Immature natural killer cell (primary cell): ENCODE data around the gene SYT1. TPM values are rescaled to one million over a fixed set of nuclear protein-coding genes. Genes with fewer than 3 reads are reported as not detected.
"Not testable (repeated sequence)": the region's sequence is repeated elsewhere in the genome, so short reads cannot be mapped to it uniquely, and the experiment has no call there.

Experiments
- DNase-seq, 3 donors: peaks; one replicate each; pipeline ENCODE4 v3.0.0; 2022; ENCODE audit warnings: mixed read lengths in 1 of 3
- H3K27ac Mint-ChIP-seq, 6 donors: one replicate each; pipeline ENCODE4 v1.8.0; 2020; ENCODE audit warnings: mixed read lengths in 6 of 6, mild to moderate bottlenecking in 5 of 6, inconsistent platforms in 4 of 6, moderate library complexity in 3 of 6
- H3K27me3 Mint-ChIP-seq, 3 donors: one replicate each; pipeline ENCODE4 v1.8.0; 2020 to 2021; ENCODE audit warnings: low read depth in 3 of 3, mild to moderate bottlenecking in 3 of 3, mixed read lengths in 3 of 3, moderate library complexity in 3 of 3, inconsistent platforms in 1 of 3
- H3K36me3 Mint-ChIP-seq, 3 donors: one replicate each; pipeline ENCODE4 v1.8.0; 2020; ENCODE audit warnings: mixed read lengths in 3 of 3, inconsistent platforms in 2 of 3, mild to moderate bottlenecking in 2 of 3
- H3K4me1 Mint-ChIP-seq, 2 donors: one replicate each; pipeline ENCODE4 v1.8.0; 2020; ENCODE audit warnings: inconsistent platforms in 2 of 2, mild to moderate bottlenecking in 2 of 2, mixed read lengths in 2 of 2, moderate library complexity in 1 of 2
- H3K4me3 Mint-ChIP-seq, 5 donors: one replicate each; pipeline ENCODE4 v1.8.0; 2020; ENCODE audit warnings: mild to moderate bottlenecking in 5 of 5, mixed read lengths in 5 of 5, inconsistent platforms in 3 of 5, moderate library complexity in 3 of 5
- H3K9me3 Mint-ChIP-seq, 6 donors: one replicate each; pipeline ENCODE4 v1.8.0; 2020; ENCODE audit warnings: mild to moderate bottlenecking in 6 of 6, mixed read lengths in 6 of 6, inconsistent platforms in 4 of 6, moderate library complexity in 3 of 6
- polyA plus RNA-seq, 3 donors: library from polyadenylated mRNA; unstranded; fragments of 300-500 nt; fragmentation: Illumina TruSeq; gene quantifications; one replicate each; pipeline ENCODE4 v1.2.3, GENCODE V29; 2021

The SYT1 gene
- not detected for polyA plus RNA-seq

DNA sequence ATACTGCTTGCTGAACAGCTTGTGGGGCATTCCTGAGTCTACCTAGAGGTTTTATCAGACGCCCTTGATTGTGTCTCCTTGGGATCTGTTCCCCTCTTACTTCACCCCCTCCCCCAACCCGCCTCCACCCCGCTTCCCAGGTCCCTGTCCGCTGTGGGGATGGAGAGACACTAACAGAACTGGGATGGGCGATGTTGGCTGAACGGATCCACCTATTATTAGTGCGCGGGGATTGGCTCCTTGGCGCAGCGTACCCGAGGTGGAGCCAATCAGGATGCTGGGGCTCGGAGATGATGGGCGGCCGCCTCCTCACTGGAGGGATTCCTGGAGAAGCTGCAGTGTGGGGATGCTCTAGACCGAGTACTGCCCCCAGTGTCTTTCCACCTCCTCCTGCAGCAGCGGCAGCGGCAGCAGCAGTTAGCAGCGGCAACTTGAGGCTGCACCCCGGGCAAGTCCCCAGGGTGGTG is at the start of gene SYT1:
Gene SYT1, plus strand, starts transcription at position 372 of the 467 bp plus-strand sequence.
- Mint-ChIP-seq H3K36me3 (no peaks in the 10 kb centered on the region), H3K9me3 (peaks cover 4 to 27% (median 11%) of the 10 kb centered on the region in 6 donors), H3K4me3 (peak within 1 kb of the TSS in 2 of 5 donors; percentile 13 to 41), H3K27me3 (peaks cover 0 to 7% (median 0%) of the 10 kb centered on the region in 3 donors), H3K27ac (no peak within 1 kb of the TSS), H3K4me1 (no peaks in the 10 kb centered on the region)
- DNase-seq: no peak

DNA sequence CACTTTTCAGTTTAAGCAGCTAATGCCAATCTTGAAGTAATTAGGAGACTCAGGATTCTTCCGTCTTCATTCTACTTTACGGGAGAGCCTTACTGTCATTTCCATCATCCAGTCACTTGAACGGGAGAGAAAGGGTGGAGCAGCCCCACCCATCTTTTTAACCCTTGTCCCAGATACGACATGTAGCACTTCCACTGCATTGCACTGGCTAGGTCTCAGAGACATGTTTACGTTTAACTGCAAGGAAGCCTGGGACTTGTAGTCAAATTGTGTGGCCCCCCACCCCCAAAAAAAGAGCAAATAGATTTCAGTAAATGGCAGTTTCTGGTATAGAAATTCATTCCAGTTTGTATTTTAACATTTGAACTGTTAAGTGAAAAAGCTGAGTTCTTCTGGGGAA is 46.1 kb upstream of the SYT1 start:
- H3K4me3 Mint-ChIP-seq: no peak overlapping the region
- H3K36me3 Mint-ChIP-seq: no peaks in the 10 kb centered on the region
- H3K27me3 Mint-ChIP-seq: peaks cover 0 to 1% (median 0%) of the 10 kb centered on the region in 3 donors
- H3K9me3 Mint-ChIP-seq: peaks cover 2 to 31% (median 14%) of the 10 kb centered on the region in 6 donors
- H3K27ac Mint-ChIP-seq: no peak overlapping the region
- DNase-seq: no peak
- no peaks in the 10 kb centered on the region for H3K4me1 Mint-ChIP-seq

DNA sequence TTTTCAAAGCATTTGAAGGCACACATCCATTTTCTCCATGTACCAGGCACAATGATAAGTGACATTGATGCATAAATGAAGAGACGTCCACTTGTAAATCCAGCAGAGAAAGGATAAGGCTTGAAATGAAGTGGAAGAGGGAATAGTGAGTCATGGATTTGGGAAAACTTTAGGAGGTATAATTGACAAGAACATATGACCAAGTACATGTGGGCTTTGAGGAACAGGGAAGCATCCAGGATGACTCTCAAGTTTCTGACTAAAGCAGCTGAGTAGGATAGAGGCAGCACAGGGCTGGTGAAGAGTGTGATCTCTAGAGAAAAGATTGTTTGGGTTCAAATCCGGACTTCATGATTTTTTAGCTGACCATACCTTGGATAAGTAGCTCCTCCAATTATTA is 43.6 kb upstream of the SYT1 start:
- DNase-seq: no peak
- Mint-ChIP-seq H3K36me3 (no peaks in the 10 kb centered on the region), H3K4me3 (no peak overlapping the region), H3K27me3 (peaks cover 0 to 1% (median 0%) of the 10 kb centered on the region in 3 donors), H3K4me1 (no peaks in the 10 kb centered on the region), H3K9me3 (peaks cover 0 to 34% (median 10%) of the 10 kb centered on the region in 6 donors), H3K27ac (no peak overlapping the region)

DNA sequence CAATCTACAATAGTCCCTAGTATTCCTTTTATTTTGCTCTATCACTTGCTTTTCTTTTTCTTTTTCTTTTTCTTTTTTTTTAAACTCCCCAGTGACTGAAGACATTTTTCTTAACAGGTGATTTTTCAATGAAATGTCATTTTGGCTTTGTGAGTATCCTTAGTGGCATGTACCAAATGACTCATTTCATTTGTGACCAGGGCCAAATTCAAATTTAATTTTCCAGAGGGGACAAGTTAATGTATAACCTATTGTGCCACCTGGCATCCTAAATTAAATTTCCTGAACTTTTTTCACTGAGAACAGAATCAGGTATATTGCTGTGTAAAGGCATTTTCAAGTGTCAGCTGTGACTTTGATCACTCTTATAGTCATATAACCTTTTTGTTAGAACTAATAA is 39.7 kb upstream of the SYT1 start:
- H3K36me3 Mint-ChIP-seq: no peaks in the 10 kb centered on the region
- DNase-seq: no peak
- H3K27ac Mint-ChIP-seq: no peak overlapping the region
- H3K4me3 Mint-ChIP-seq: no peak overlapping the region
- peaks cover 0 to 3% (median 0%) of the 10 kb centered on the region in 3 donors for H3K27me3 Mint-ChIP-seq
- H3K4me1 Mint-ChIP-seq: no peaks in the 10 kb centered on the region
- peaks cover 0 to 43% (median 12%) of the 10 kb centered on the region in 6 donors for H3K9me3 Mint-ChIP-seq

DNA sequence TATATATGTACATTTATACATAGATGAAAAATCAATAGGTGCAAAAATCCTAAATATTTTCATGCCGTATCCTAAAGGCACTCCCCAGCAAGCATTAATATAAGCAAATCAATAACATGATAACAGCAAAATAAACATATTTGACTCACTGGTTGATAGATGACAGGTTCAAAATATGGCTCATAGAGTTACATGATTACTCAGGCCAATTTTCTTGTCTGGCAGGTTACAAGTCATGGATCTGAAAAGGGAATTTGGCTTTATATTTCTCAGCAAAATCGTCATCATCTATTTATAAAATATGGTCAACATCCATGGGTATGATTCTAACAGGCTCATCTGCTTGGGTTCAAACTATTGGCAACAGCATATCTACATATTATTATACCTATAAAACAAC is 34.9 kb upstream of the SYT1 start:
- H3K27me3 Mint-ChIP-seq: peaks cover 0 to 3% (median 0%) of the 10 kb centered on the region in 3 donors
- H3K36me3 Mint-ChIP-seq: no peaks in the 10 kb centered on the region
- no peak overlapping the region for H3K27ac Mint-ChIP-seq
- H3K9me3 Mint-ChIP-seq: peaks cover 3 to 31% (median 13%) of the 10 kb centered on the region in 6 donors
- no peak overlapping the region for H3K4me3 Mint-ChIP-seq
- no peak for DNase-seq
- no peaks in the 10 kb centered on the region for H3K4me1 Mint-ChIP-seq

DNA sequence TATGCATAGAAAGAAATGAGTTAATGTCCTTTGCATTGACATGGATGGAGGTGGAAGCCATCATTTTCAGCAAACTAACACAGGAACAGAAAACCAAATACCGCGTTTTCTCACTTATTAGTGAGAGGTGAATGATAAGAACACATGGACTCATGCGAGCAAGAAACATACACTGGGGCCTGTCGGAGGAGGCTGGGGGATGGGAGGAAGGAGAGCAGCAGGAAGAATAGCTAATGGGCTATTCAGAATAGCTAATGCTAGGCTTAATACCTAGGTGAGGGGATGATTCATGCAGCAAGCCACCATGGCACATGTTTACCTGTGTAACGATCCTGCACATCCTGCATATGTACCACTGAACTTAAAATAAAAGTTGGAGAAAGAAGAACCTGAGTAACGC is 29.1 kb upstream of the SYT1 start:
- Mint-ChIP-seq H3K27ac (no peak overlapping the region), H3K27me3 (no peaks in the 10 kb centered on the region), H3K4me3 (no peak overlapping the region), H3K4me1 (no peaks in the 10 kb centered on the region), H3K9me3 (peaks cover 2 to 26% (median 9%) of the 10 kb centered on the region in 6 donors), H3K36me3 (no peaks in the 10 kb centered on the region)
- no peak for DNase-seq

DNA sequence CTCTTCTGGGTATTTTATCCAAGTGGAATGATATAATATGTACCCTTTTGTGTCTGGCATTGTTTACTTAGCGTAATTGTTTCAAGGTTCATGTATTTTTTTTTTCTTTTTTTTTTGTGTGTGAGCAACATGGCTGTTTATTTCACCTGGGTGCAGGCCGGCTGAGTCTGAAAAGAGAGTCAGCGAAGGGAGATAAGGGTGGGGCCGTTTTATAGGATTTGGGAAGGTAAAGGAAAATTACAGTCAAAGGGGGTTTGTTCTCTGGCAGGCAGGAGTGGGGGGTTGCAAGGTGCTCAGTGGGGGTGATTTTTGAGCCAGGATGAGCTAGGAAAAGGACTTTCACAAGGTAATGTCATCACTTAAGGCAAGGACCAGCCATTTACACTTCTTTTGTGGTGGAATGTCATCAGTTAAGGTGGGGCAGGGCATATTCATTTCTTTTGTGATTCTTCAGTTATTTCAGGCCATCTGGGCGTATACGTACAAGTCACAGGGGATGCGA is 24.0 kb upstream of the SYT1 start:
- not testable (repeated sequence) for H3K4me3 Mint-ChIP-seq, DNase-seq, H3K36me3 Mint-ChIP-seq, H3K27ac Mint-ChIP-seq, H3K27me3 Mint-ChIP-seq, H3K4me1 Mint-ChIP-seq
- peaks cover 9 to 31% (median 12%) of the 10 kb centered on the region in 6 donors for H3K9me3 Mint-ChIP-seq

DNA sequence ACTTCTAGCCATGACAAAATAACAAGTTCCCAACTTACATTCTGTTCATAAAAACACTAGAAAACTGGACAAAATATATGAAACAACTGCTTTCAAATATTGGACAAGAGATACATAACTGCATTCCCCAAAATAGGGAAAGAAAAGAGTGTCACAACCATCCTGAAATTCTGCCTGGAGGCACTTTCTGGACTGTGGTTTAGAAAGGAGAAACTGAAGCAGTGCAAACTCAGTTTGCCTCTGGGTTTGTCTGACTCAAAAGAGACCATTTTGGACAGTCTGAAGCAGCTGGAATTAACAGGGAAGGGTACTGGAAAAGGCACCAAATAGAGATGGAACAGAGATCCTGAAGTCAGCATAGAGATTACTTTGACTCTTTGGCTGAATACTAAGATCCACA is 11.3 kb upstream of the SYT1 start:
- no peak overlapping the region for H3K4me3 Mint-ChIP-seq
- H3K36me3 Mint-ChIP-seq: no peaks in the 10 kb centered on the region
- H3K4me1 Mint-ChIP-seq: no peaks in the 10 kb centered on the region
- peaks cover 0 to 1% (median 0%) of the 10 kb centered on the region in 3 donors for H3K27me3 Mint-ChIP-seq
- H3K9me3 Mint-ChIP-seq: peaks cover 4 to 24% (median 13%) of the 10 kb centered on the region in 6 donors
- DNase-seq: no peak
- H3K27ac Mint-ChIP-seq: no peak overlapping the region

DNA sequence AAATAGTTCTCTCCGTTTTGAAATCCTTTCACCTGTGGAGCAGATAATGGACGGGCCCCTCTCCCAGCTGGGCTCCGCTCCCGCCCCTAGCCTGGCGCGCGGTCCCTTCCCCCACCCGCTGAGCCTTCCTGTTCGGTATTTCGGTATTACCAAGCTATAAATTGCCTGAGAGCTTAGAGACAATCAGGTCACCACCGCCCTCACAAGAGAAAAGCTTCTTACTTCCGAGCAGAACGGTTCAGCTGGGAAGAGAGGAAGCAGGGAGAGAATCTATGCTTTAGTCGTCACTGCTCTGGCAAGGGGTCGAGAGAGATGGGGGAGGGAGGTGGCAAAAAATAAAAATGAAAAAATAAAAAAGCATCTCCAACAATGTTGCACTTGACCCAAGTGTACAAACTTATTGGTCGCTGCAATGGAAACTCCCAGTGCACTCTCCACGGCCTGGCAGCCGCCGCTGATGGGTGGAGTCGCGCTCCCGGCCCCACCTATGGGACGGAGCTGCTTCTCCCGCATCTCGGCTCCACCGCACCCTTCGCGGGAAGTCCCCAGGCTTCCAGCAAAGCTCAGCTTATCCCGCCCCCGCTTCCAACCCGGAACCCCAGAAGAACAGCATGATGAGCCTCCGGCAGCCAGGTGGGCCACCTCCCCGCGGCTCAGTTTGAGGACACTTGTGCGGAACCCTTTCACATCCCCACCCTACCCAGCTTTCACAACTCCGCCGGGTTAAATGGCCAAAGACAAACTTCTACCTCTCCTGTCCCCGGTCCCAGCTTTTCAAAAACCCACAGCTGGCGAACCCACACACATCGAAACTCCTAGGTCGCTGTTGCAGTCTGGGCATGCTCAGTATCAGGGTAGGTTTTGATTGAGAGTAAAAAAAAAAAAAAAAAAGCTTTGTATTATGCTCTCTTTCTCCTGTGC is 832 bp upstream of the SYT1 start:
- H3K27ac Mint-ChIP-seq: no peak overlapping the region
- DNase-seq: no peak
- no peaks in the 10 kb centered on the region for H3K36me3 Mint-ChIP-seq
- H3K9me3 Mint-ChIP-seq: peaks cover 6 to 30% (median 11%) of the 10 kb centered on the region in 6 donors
- H3K4me3 Mint-ChIP-seq: peak overlapping the region in 2 of 5 donors; percentile 13 to 41
- H3K4me1 Mint-ChIP-seq: no peaks in the 10 kb centered on the region
- peaks cover 0 to 7% (median 0%) of the 10 kb centered on the region in 3 donors for H3K27me3 Mint-ChIP-seq

DNA sequence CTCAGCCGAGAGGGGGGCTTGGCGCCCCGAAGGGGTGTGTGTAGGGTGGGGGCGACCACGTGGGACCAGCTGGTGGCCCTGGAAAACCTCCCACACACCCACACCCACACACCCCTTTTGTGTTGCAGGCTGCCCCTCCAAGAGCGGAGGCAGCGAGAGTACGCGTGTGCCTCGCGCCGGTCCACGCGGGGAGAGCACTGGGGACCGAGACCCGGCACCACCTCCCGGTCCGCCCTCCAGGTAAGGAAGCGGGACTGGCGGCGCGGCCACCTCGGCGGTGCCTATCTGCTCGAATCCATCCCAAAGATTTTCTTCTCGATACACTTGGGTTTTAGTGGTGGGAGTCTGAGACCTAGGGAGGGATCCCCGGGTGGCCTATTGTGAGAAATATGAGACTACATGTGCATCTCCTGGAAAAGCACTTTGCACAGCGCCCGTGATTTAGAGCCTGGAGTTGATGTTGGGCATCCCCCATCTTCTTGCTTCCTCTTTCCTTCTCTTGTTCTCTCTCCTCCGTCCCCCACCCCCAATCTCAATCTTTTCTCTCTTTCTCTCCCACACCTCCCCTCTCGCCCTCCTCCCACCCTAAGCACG is 393 bp downstream of the SYT1 start:
- Mint-ChIP-seq H3K4me3 (no peak overlapping the region), H3K9me3 (peaks cover 4 to 23% (median 11%) of the 10 kb centered on the region in 6 donors), H3K4me1 (no peaks in the 10 kb centered on the region), H3K27me3 (peaks cover 0 to 7% (median 0%) of the 10 kb centered on the region in 3 donors), H3K36me3 (no peaks in the 10 kb centered on the region), H3K27ac (no peak overlapping the region)
- DNase-seq: no peak

DNA sequence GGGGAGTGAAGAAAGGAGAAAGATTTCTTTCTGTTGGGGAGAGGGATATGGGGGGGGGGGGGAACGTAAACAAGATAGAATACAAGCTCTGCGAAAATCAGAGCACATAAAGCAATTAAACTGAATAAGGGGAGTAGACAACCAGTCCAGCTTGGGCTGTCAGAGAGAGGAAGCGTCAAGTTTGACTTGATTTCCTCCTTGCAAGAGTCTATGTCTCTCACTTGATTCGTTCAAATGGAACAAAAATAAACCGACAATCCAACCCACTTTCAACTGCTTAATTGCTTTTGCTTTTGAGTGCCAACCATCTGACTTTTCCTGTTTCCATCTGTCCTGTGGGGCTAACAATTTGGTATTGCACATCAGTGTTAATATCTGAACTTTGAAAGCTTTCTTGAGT is 942 bp downstream of the SYT1 start:
- no peak overlapping the region for H3K4me3 Mint-ChIP-seq

DNA sequence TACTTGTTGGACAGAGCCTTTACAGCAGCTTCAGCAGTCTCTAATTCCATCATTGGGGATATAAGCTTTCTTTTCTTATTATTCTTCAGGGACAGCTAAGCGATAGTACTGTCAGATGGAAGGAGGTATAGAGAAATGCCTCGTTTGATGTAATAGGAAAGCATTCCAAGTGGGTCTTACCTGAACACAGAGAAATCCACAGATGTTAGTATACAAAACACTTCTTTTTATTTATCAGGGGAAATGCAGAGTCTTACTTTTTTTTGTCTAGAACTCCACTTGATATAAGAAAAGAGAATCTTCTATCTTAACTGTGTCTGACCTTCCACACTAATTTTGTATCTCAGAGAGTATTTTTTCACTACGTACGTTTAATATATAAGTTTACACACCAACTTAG is 1.9 kb downstream of the SYT1 start:
- no peak for DNase-seq
- no peaks in the 10 kb centered on the region for H3K4me1 Mint-ChIP-seq
- H3K27me3 Mint-ChIP-seq: peaks cover 0 to 7% (median 0%) of the 10 kb centered on the region in 3 donors
- H3K4me3 Mint-ChIP-seq: no peak overlapping the region
- no peak overlapping the region for H3K27ac Mint-ChIP-seq
- peaks cover 4 to 21% (median 9%) of the 10 kb centered on the region in 6 donors for H3K9me3 Mint-ChIP-seq
- H3K36me3 Mint-ChIP-seq: no peaks in the 10 kb centered on the region

More for the DNA sequence above, 942 bp downstream of the SYT1 start:
- Mint-ChIP-seq H3K27me3 (peaks cover 0 to 7% (median 0%) of the 10 kb centered on the region in 3 donors), H3K9me3 (peaks cover 4 to 23% (median 11%) of the 10 kb centered on the region in 6 donors), H3K36me3 (no peaks in the 10 kb centered on the region), H3K4me1 (no peaks in the 10 kb centered on the region), H3K27ac (no peak overlapping the region)
- DNase-seq: no peak

DNA sequence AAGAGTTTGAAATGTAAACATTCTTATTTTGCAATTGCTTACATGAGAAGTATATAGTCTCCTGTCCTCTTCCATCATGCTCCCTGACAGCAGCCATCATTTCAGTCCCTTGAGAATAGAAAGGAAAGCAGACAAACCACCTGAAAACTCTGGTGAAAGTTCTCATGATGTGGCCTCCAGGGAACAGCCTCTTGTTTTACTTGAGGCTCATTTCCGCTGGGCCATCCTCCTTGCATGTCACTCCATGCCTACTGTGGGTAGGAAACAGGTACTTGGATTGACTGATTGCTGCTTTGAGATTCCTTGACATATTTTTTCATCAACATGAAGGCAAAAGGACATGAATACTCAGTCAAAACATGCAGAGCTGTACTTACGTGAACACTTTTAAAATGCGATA is 6.0 kb downstream of the SYT1 start:
- no peak overlapping the region for H3K4me3 Mint-ChIP-seq
- H3K27ac Mint-ChIP-seq: no peak overlapping the region
- DNase-seq: no peak

DNA sequence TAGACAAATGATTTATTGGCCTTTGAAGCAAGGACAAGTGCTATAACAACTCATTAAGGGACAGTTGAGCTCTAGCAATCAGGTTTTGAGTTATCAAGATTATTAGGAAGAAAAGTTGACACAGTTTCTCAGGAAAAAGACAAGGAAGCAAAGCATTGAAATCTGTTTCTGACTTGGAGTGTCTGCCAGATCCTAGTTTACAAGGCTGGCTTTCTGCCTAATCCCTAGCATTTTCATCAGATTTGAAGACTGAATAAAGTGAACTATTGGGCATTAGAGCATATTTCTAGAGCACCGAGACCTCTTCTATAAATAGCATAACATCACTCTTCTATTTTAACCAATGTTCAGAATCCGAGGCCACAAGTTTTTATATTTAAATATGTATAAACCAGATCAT is 7.0 kb downstream of the SYT1 start:
- no peak for DNase-seq
- Mint-ChIP-seq H3K36me3 (no peaks in the 10 kb centered on the region), H3K4me1 (no peaks in the 10 kb centered on the region), H3K27ac (no peak overlapping the region), H3K4me3 (no peak overlapping the region), H3K9me3 (peaks cover 0 to 11% (median 3%) of the 10 kb centered on the region in 6 donors), H3K27me3 (no peaks in the 10 kb centered on the region)

More for the DNA sequence above, 6.0 kb downstream of the SYT1 start:
- H3K4me1 Mint-ChIP-seq: no peaks in the 10 kb centered on the region
- no peaks in the 10 kb centered on the region for H3K36me3 Mint-ChIP-seq
- peaks cover 0 to 18% (median 5%) of the 10 kb centered on the region in 6 donors for H3K9me3 Mint-ChIP-seq
- no peaks in the 10 kb centered on the region for H3K27me3 Mint-ChIP-seq
